ENCODE data around the gene HOXD10. TPM values are rescaled to one million over a fixed set of nuclear protein-coding genes. Genes with fewer than 3 reads are reported as not detected.

HOXD10 gene
- total RNA-seq, 1 experiment from 2014 or later = 4.8 TPM

GRCh38 chr2:176109946-176110345 lies 6.6 kb upstream of the HOXD10 start:
- Histone ChIP-seq H3K36me3 (peaks cover 20% of the 10 kb centered on the region), H3K9me3 (no peaks in the 10 kb centered on the region), H3K4me3 (no peak overlapping the region), H3K27me3 (no peaks in the 10 kb centered on the region)
- no peak for DNase-seq

- Histone ChIP-seq H3K4me3 (no peak overlapping the region), H3K27me3 (no peaks in the 10 kb centered on the region), H3K9me3 (no peaks in the 10 kb centered on the region), H3K36me3 (peaks cover 20% of the 10 kb centered on the region)
- no peak for DNase-seq
Measured at GRCh38 chr2:176110415-176111308, 5.9 kb upstream of the HOXD10 start.

DNA sequence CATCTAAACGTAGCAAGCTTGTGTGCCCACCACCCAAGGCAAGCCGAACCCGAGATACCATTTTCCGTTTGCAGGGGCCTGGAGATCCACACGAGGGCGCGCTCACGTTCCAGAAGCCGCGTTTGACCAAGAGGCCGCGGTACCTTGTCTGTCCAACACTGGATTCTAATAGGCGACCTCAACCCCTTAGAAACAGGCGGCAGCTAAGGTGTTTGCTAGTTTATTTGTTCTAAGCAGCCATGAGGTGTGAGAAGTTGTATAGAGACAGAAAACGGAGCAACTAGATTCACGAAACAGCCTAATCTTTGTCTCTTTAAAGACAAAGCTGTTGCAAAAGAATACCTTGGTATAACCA lies 5.3 kb upstream of the HOXD10 start:
- no peaks in the 10 kb centered on the region for H3K9me3 ChIP-seq
- H3K36me3 ChIP-seq = peaks cover 20% of the 10 kb centered on the region
- no peaks in the 10 kb centered on the region for H3K27me3 ChIP-seq
- DNase-seq = no peak
- H3K4me3 ChIP-seq = no peak overlapping the region

DNA sequence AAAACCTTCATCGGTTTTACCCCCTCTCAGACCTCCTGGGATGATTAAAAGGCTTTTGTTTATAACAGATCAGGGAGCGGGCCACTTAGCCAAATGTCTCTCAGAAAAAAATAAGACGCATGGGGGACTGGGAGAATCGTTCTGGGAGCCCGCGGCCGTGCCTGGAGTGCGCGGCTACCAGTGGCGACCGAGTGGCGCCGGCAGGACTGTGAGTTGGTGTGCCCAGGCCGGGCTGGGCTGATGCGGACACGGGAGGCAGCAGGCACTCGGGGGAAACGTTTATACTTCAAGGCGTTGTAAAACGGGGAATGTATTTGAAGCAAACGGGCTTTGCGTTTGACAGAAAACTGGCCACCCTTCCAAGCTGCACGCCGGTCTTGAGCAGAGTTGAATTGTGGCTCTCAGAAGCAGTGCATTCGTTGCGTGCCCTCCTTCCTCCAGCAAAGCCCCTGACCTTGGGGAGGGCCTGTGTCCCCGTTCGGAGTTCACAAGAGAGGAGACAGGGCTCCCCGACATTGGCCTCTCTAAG lies 4.7 kb upstream of the HOXD10 start:
- Histone ChIP-seq H3K9me3 (no peaks in the 10 kb centered on the region), H3K27me3 (no peaks in the 10 kb centered on the region), H3K36me3 (peaks cover 23% of the 10 kb centered on the region), H3K4me3 (no peak overlapping the region)
- no peak for DNase-seq

DNA sequence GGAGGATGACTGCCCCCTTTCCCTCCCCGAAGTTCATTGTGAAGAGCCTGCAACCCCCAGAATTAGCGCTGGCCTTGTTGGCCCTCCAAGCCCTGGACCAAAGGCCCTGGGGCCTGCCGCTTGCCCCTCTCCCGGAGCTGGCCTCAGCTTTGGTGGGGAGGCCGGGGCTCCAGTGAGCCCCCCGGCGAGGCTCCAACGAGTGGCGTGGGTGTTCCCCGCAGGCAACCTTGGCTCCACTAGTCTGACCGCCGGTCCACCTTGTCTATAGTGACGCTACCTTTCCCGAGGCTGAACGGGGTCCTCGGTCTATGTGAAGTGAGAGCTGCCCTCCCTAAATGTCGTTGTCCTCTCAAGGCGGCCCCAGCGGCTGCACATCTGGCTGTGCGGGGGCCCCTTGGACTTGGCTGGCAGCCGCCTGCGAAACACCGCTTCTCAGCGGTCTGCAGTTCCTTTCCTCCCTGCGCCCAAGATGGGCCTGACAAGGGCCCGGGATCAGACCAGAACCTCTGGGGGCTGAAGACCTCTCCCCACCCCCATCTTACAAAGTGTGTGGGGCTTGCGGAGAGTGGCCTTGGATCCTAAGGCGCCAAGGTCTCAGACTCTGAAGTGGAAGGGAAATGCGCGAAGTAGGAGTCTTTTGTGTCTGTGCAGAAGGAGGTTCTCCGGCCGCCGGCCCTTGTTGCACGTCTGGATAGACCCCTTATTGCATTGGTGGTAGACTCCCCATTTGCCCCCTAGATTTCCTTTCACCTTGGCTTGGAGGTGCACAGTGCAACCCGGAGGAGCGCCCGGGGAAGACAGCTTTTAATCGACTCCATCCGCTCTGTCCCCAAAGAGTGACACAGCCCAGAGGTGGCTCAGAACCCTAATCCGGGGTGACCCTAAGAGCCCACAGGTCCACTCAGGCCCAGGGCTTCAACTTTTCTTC lies 3.9 kb upstream of the HOXD10 start:
- peaks cover 23% of the 10 kb centered on the region for H3K36me3 ChIP-seq
- no peaks in the 10 kb centered on the region for H3K27me3 ChIP-seq
- DNase-seq = no peak
- no peak overlapping the region for H3K4me3 ChIP-seq
- no peaks in the 10 kb centered on the region for H3K9me3 ChIP-seq

DNA sequence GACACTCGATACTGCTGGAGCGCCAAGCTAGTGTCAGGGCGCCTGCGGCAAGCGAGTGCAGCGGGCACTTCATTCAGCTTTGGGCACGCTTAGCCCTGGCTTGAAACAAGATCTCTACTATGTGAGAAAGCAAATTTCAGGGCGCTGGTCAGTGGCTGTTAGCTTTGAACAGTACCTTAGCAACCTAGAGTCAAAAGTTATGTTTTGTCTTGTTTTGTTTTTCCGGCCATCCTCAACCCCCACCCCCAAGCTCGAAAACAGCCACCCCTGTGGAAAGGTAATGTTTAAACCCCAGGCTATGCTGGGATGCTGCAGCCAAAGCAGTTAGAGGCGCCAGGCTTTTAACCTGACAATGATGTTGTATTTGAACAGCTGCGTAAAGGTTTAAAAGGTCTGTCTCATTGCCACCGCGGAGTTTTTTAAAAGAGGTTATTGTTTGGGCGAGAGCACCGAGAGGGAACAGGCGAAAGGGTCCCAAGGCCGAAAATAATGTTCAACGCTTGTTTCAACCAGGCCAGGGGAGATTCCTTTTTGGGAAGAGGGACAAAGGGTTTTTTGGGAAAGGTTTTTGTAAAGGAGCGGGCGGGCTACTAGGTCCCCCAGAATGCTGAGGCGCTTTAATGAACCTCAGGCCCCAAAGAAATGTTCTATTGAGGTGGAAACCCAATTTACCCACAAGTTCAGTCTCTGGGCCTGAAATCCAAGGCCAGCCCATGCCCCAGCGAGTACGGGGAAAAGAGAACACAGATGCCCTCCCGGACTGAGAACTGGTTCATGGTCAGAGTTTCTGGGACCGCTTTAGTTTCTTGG lies 2.3 kb upstream of the HOXD10 start:
- H3K27me3 ChIP-seq = no peaks in the 10 kb centered on the region
- no peaks in the 10 kb centered on the region for H3K9me3 ChIP-seq
- no peak for DNase-seq
- no peak overlapping the region for H3K4me3 ChIP-seq
- H3K36me3 ChIP-seq = peaks cover 18% of the 10 kb centered on the region

GRCh38 chr2:176114930-176115625 lies 1.5 kb upstream of the HOXD10 start:
- no peaks in the 10 kb centered on the region for H3K27me3 ChIP-seq
- no peak for DNase-seq
- H3K9me3 ChIP-seq = no peaks in the 10 kb centered on the region
- H3K4me3 ChIP-seq = no peak overlapping the region
- H3K36me3 ChIP-seq = peaks cover 16% of the 10 kb centered on the region

GRCh38 chr2:176117162-176117822 lies 714 bp downstream of the HOXD10 start:
- Histone ChIP-seq H3K4me3 (no peak overlapping the region), H3K36me3 (peaks cover 4% of the 10 kb centered on the region), H3K9me3 (no peaks in the 10 kb centered on the region), H3K27me3 (no peaks in the 10 kb centered on the region)
- no peak for DNase-seq

DNA sequence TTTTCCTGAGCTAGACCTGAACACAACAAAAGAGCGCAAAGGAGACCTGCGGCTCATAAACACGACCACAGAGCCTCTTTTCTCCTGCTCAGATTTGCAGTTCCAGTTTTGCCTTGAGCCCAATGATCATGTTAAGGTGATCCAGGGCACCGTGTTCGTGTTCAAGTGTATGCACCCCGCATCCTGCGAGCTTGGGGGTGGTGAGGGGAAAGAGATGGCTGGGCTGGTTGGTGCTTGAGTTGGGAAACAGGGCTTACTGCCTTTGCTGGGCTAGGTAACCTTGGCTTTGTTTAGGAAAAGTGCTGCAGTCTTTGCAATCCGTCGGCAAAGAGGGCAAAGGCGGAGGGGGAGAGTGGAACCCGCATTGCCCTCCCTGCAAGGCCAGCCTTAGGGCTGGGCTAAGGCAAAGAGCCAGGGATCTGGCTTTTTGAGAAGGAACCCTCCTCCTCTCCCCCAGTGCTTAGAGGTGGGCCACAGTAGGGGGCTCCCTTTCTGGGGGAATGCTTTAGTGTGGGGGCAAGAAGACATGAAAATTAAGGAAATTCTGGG lies 1.3 kb downstream of the HOXD10 start:
- peaks cover 3% of the 10 kb centered on the region; the same call in 1 of the 2 replicates for H3K36me3 ChIP-seq
- no peaks in the 10 kb centered on the region for H3K27me3 ChIP-seq
- no peak for DNase-seq
- no peaks in the 10 kb centered on the region for H3K9me3 ChIP-seq
- no peak overlapping the region for H3K4me3 ChIP-seq

DNA sequence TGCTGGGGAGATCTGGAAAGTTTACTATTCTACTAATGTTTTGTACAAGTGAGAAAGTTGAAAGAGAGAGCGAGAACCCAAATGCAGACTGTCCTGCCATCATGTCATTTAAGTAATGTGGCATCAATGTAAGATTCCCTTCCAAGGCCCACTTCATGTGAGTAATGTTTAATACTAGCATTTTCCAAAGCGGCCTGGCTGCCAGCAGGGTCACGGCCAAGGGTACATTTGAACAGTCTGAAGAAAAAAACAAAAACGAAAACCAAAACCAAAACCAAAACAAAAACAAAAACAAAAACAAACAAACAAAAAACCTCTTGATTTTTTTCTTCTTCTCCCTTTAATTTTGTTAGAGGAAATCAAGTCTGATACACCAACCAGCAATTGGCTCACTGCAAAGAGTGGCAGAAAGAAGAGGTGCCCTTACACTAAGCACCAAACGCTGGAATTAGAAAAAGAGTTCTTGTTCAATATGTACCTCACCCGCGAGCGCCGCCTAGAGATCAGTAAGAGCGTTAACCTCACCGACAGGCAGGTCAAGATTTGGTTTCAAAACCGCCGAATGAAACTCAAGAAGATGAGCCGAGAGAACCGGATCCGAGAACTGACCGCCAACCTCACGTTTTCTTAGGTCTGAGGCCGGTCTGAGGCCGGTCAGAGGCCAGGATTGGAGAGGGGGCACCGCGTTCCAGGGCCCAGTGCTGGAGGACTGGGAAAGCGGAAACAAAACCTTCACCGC lies 2.2 kb downstream of the HOXD10 start:
- no peak for DNase-seq
- H3K27me3 ChIP-seq = no peaks in the 10 kb centered on the region

DNA sequence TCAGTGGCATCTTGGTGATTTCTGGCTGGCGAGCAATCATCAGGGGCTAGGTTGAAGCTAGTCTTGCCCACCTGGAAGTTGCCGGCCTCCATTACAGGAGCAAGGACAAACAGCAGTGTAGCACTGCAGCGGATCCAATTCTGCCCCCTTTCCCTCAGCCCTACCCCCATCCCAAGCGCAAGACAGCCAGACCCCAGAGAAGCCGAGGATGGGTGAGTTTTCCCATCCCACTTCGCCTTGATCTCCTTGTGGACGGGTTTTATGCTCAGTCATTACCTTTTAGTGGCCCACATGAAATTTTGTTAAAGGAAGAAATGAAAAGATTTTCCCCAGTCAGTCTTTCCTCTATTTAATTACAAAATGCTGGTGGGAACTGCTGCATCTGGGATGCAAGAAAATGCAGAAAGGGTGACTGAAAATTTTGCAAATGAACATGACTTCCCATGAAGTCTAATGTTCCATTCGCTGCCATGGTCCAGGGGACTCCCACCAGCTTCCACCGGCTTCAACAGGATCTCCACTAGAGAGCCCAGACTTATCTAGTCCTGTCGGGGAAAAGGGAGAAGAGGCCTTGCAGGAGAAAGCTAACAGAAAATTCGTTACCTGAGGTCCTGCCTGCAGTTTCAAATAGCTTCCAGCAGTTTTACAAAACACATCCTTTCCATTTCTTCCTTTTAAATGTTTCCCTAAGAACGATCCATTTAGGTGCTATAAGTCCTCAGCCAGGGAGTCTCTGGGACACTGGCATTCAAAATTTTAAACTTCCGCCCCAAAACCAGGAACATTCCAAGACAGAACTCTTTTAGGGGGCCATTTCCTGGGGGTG lies 4.0 kb downstream of the HOXD10 start:
- no peaks in the 10 kb centered on the region for H3K9me3 ChIP-seq
- no peak for DNase-seq
- H3K4me3 ChIP-seq = no peak overlapping the region
- peaks cover 3% of the 10 kb centered on the region; the same call in 1 of the 2 replicates for H3K36me3 ChIP-seq
- H3K27me3 ChIP-seq = no peaks in the 10 kb centered on the region

More for the DNA sequence above, 2.2 kb downstream of the HOXD10 start:
- peaks cover 3% of the 10 kb centered on the region; the same call in 1 of the 2 replicates for H3K36me3 ChIP-seq
- no peak overlapping the region for H3K4me3 ChIP-seq
- no peaks in the 10 kb centered on the region for H3K9me3 ChIP-seq

GRCh38 chr2:176121190-176122051 lies 4.8 kb downstream of the HOXD10 start:
- Histone ChIP-seq H3K4me3 (no peak overlapping the region), H3K27me3 (no peaks in the 10 kb centered on the region), H3K36me3 (peaks cover 3% of the 10 kb centered on the region; the same call in 1 of the 2 replicates), H3K9me3 (no peaks in the 10 kb centered on the region)
- DNase-seq = no peak

GRCh38 chr2:176122052-176122682 lies 5.6 kb downstream of the HOXD10 start:
- Histone ChIP-seq H3K27me3 (no peaks in the 10 kb centered on the region), H3K4me3 (peak overlapping the region; percentile 48), H3K9me3 (no peaks in the 10 kb centered on the region), H3K36me3 (no peaks in the 10 kb centered on the region)
- DNase-seq = no peak
